Measurements from ENCODE around the gene LRRC40.

Gene LRRC40

DNA sequence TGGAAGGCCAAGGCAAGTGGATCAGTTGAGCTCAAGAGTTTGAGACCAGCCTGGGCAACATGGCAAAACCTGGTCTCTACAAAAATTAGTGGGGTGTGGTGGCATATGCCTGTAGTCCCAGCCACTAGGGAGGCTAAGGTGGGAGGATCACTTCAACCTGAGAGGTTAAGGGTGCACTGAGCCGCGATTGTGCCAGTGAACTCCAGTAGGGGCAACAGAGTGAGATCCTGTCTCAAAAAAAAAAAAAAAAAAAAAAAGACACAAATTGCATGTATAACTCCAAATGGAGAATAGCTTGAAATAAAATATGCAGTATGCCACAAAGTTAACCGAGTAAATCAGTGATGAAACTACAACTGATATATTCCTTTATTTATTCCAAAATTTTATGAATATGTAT, 51.6 kb downstream of the LRRC40 start:
- H3K9ac ChIP-seq (ENCODE audit: low read length) = no peak overlapping the region
- H2BK12ac ChIP-seq (ENCODE audit: low read length in 2 of 2) = no peak overlapping the region
- no peaks in the 10 kb centered on the region for H3K4me1 ChIP-seq (ENCODE audit: control insufficient read depth, insufficient read depth, low read depth, low read length)
- no peak overlapping the region for H3K23ac ChIP-seq (ENCODE audit: low read length in 2 of 2)
- WGBS = no CpG with 5 or more reads among the region's 3 CpGs
- H3K4me3 ChIP-seq (ENCODE audit: insufficient read depth in 1 of 2, low read depth in 1 of 2, low read length in 2 of 2) = no peak overlapping the region
- no peak overlapping the region for H3K27ac ChIP-seq (ENCODE audit: low read length, poor library complexity, severe bottlenecking)
- H4K91ac ChIP-seq (ENCODE audit: low read length) = no peak overlapping the region
- H2BK120ac ChIP-seq (ENCODE audit: low read depth, low read length) = no peak overlapping the region
- peaks cover 0 to 2% of the 10 kb centered on the region in 2 experiments for H3K36me3 ChIP-seq (ENCODE audit: control insufficient read depth in 1 of 2, insufficient read depth in 2 of 2, low read depth in 1 of 2, low read length in 2 of 2)
- no peak overlapping the region for H2AK5ac ChIP-seq (ENCODE audit: low read length, severe bottlenecking)
- no peak overlapping the region for H2BK5ac ChIP-seq (ENCODE audit: low read depth, low read length, poor library complexity, severe bottlenecking)
- H2AFZ ChIP-seq (ENCODE audit: low read depth, low read length) = no peak overlapping the region
- H3K18ac ChIP-seq (ENCODE audit: low read depth in 1 of 2, low read length in 2 of 2) = no peak overlapping the region
- H3K14ac ChIP-seq (ENCODE audit: low read length in 2 of 2) = no peak overlapping the region
- no peak overlapping the region for H2BK15ac ChIP-seq (ENCODE audit: low read depth, poor library complexity, severe bottlenecking)
- H3K9me3 ChIP-seq (ENCODE audit: control insufficient read depth, low read length) = no peaks in the 10 kb centered on the region
- H3K4me2 ChIP-seq (ENCODE audit: low read length, poor library complexity, severe bottlenecking) = no peak overlapping the region
- H3K79me1 ChIP-seq (replicated peaks; ENCODE audit: low read length, poor library complexity, severe bottlenecking) = no peaks in the 10 kb centered on the region
- no peaks in the 10 kb centered on the region for H3K27me3 ChIP-seq (ENCODE audit: control insufficient read depth in 1 of 2, insufficient read depth in 1 of 2, low read length in 2 of 2)
- H4K8ac ChIP-seq (ENCODE audit: low read length) = no peak overlapping the region
- no peak overlapping the region for H3K4ac ChIP-seq (ENCODE audit: low read depth in 1 of 2, low read length in 2 of 2)
- no peak for DNase-seq

DNA sequence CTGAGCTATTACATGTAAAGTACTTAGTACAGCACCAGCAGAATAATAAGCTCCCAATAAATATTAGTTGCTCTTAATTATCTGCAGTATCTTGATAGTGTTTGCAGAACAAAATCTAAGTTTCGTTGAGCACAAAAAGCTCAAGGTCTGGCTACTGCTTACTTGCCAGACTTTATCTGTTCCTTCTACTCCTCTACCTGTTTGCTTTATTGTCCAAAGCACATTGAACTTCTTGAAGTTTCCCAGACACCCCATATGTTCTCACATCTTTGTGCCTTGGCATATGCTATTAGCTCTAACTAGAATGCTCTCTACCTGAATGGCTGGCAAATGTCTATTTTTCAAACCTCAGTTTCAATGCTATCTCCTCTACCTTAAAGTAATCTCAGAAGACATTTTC, 54.9 kb downstream of the LRRC40 start:
- H2BK120ac ChIP-seq (ENCODE audit: low read depth, low read length) = no peak overlapping the region
- H3K18ac ChIP-seq (ENCODE audit: low read depth in 1 of 2, low read length in 2 of 2) = no peak overlapping the region
- no peak overlapping the region for H4K91ac ChIP-seq (ENCODE audit: low read length)
- WGBS = 100% methylated on average over 1 of the region's 1 CpG
- H3K36me3 ChIP-seq (ENCODE audit: control insufficient read depth in 1 of 2, insufficient read depth in 2 of 2, low read depth in 1 of 2, low read length in 2 of 2) = peaks cover 0 to 5% of the 10 kb centered on the region in 2 experiments
- H3K4me3 ChIP-seq (ENCODE audit: insufficient read depth in 1 of 2, low read depth in 1 of 2, low read length in 2 of 2) = no peak overlapping the region
- H3K27me3 ChIP-seq (ENCODE audit: control insufficient read depth in 1 of 2, insufficient read depth in 1 of 2, low read length in 2 of 2) = no peaks in the 10 kb centered on the region
- no peak overlapping the region for H2AFZ ChIP-seq (ENCODE audit: low read depth, low read length)
- no peak overlapping the region for H3K27ac ChIP-seq (ENCODE audit: low read length, poor library complexity, severe bottlenecking)
- no peak overlapping the region for H2AK5ac ChIP-seq (ENCODE audit: low read length, severe bottlenecking)
- no peak overlapping the region for H2BK5ac ChIP-seq (ENCODE audit: low read depth, low read length, poor library complexity, severe bottlenecking)
- no peak overlapping the region for H3K9ac ChIP-seq (ENCODE audit: low read length)
- no peaks in the 10 kb centered on the region for H3K79me1 ChIP-seq (replicated peaks; ENCODE audit: low read length, poor library complexity, severe bottlenecking)
- H3K23ac ChIP-seq (ENCODE audit: low read length in 2 of 2) = no peak overlapping the region
- no peaks in the 10 kb centered on the region for H3K4me1 ChIP-seq (ENCODE audit: control insufficient read depth, insufficient read depth, low read depth, low read length)
- H3K14ac ChIP-seq (ENCODE audit: low read length in 2 of 2) = no peak overlapping the region
- no peak overlapping the region for H3K4ac ChIP-seq (ENCODE audit: low read depth in 1 of 2, low read length in 2 of 2)
- no peak for DNase-seq
- H2BK15ac ChIP-seq (ENCODE audit: low read depth, poor library complexity, severe bottlenecking) = no peak overlapping the region
- H2BK12ac ChIP-seq (ENCODE audit: low read length in 2 of 2) = no peak overlapping the region
- H4K8ac ChIP-seq (ENCODE audit: low read length) = no peak overlapping the region
- H3K9me3 ChIP-seq (ENCODE audit: control insufficient read depth, low read length) = no peaks in the 10 kb centered on the region
- no peak overlapping the region for H3K4me2 ChIP-seq (ENCODE audit: low read length, poor library complexity, severe bottlenecking)

DNA sequence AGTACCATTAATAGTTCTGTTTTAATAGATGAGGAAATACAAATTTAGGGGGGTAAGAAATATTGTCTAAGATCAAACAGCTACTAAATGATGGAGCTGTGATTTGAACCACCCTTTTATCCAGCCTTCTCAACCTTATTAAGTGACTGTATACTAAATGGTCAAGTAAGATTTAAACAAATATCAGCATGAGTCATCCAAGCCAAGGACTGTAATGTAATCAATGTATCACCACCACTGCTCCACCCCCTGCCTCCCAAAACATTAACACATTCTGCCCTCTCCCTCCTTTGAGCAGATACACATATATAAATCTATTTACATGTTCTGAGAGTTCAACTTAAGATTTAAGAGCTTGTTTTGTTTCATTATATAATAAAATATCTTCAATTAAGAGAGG, 58.9 kb downstream of the LRRC40 start:
- Histone ChIP-seq H3K4me2 (ENCODE audit: low read length, poor library complexity, severe bottlenecking) (no peak overlapping the region), H3K4me1 (ENCODE audit: control insufficient read depth, insufficient read depth, low read depth, low read length) (no peaks in the 10 kb centered on the region), H3K27ac (ENCODE audit: low read length, poor library complexity, severe bottlenecking) (no peak overlapping the region), H3K23ac (ENCODE audit: low read length in 2 of 2) (no peak overlapping the region), H3K79me1 (replicated peaks; ENCODE audit: low read length, poor library complexity, severe bottlenecking) (no peaks in the 10 kb centered on the region), H2AK5ac (ENCODE audit: low read length, severe bottlenecking) (no peak overlapping the region), H3K14ac (ENCODE audit: low read length in 2 of 2) (no peak overlapping the region), H3K4me3 (ENCODE audit: insufficient read depth in 1 of 2, low read depth in 1 of 2, low read length in 2 of 2) (no peak overlapping the region), H2BK120ac (ENCODE audit: low read depth, low read length) (no peak overlapping the region), H4K8ac (ENCODE audit: low read length) (no peak overlapping the region), H2BK5ac (ENCODE audit: low read depth, low read length, poor library complexity, severe bottlenecking) (no peak overlapping the region), H4K91ac (ENCODE audit: low read length) (no peak overlapping the region), H3K36me3 (ENCODE audit: control insufficient read depth in 1 of 2, insufficient read depth in 2 of 2, low read depth in 1 of 2, low read length in 2 of 2) (peaks cover 0 to 8% of the 10 kb centered on the region in 2 experiments), H2BK15ac (ENCODE audit: low read depth, poor library complexity, severe bottlenecking) (no peak overlapping the region), H3K4ac (ENCODE audit: low read depth in 1 of 2, low read length in 2 of 2) (no peak overlapping the region), H2BK12ac (ENCODE audit: low read length in 2 of 2) (no peak overlapping the region), H3K27me3 (ENCODE audit: control insufficient read depth in 1 of 2, insufficient read depth in 1 of 2, low read length in 2 of 2) (no peaks in the 10 kb centered on the region), H2AFZ (ENCODE audit: low read depth, low read length) (no peak overlapping the region), H3K9me3 (ENCODE audit: control insufficient read depth, low read length) (no peaks in the 10 kb centered on the region), H3K9ac (ENCODE audit: low read length) (peak overlapping the region; percentile 16), H3K18ac (ENCODE audit: low read depth in 1 of 2, low read length in 2 of 2) (no peak overlapping the region)
- peak; percentile 74 for DNase-seq

DNA sequence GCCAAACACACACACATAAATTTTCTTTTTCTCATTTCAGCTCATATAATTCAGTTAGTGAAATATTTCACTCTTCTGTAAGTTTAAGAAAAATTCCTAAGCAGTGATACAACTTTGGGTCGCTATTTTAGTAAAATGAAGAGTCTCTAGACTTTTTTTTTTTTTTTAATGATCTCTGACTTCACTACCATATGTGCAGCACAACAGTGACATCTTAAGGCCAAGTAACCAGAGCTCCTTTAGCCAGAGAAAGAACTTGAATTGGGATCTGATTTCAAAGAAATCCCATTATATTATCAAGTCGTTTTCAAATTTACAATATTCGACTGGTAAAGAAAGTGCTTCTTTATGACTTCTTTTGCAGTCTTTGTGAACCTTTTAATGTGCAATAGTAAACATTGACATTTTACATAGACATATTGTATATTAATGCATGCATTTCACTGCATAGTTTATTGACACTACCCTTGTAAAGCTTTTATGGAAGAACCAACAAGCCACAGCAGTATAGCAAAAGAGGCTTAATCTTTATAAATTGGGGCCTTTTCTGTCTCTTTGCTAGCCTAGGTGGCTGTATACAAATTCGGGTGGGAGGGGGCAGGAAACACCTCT, 62.2 kb downstream of the LRRC40 start:
- Histone ChIP-seq H2AFZ (ENCODE audit: low read depth, low read length) (no peak overlapping the region), H3K14ac (ENCODE audit: low read length in 2 of 2) (no peak overlapping the region), H3K4ac (ENCODE audit: low read depth in 1 of 2, low read length in 2 of 2) (no peak overlapping the region), H2BK120ac (ENCODE audit: low read depth, low read length) (no peak overlapping the region), H3K9me3 (ENCODE audit: control insufficient read depth, low read length) (no peaks in the 10 kb centered on the region), H2BK5ac (ENCODE audit: low read depth, low read length, poor library complexity, severe bottlenecking) (no peak overlapping the region), H3K23ac (ENCODE audit: low read length in 2 of 2) (no peak overlapping the region), H3K9ac (ENCODE audit: low read length) (peak overlapping the region; percentile 70), H4K8ac (ENCODE audit: low read length) (no peak overlapping the region), H3K4me2 (ENCODE audit: low read length, poor library complexity, severe bottlenecking) (no peak overlapping the region), H4K91ac (ENCODE audit: low read length) (no peak overlapping the region), H3K27me3 (ENCODE audit: control insufficient read depth in 1 of 2, insufficient read depth in 1 of 2, low read length in 2 of 2) (no peaks in the 10 kb centered on the region), H2BK15ac (ENCODE audit: low read depth, poor library complexity, severe bottlenecking) (no peak overlapping the region), H3K79me1 (replicated peaks; ENCODE audit: low read length, poor library complexity, severe bottlenecking) (no peaks in the 10 kb centered on the region), H3K4me3 (ENCODE audit: insufficient read depth in 1 of 2, low read depth in 1 of 2, low read length in 2 of 2) (no peak overlapping the region), H3K36me3 (ENCODE audit: control insufficient read depth in 1 of 2, insufficient read depth in 2 of 2, low read depth in 1 of 2, low read length in 2 of 2) (peaks cover 0 to 6% of the 10 kb centered on the region in 2 experiments), H3K27ac (ENCODE audit: low read length, poor library complexity, severe bottlenecking) (no peak overlapping the region), H3K18ac (ENCODE audit: low read depth in 1 of 2, low read length in 2 of 2) (no peak overlapping the region), H2BK12ac (ENCODE audit: low read length in 2 of 2) (no peak overlapping the region), H3K4me1 (ENCODE audit: control insufficient read depth, insufficient read depth, low read depth, low read length) (no peaks in the 10 kb centered on the region), H2AK5ac (ENCODE audit: low read length, severe bottlenecking) (no peak overlapping the region)
- 67% methylated on average over 1 of the region's 4 CpGs for WGBS
- peak; percentile 54 for DNase-seq
